ENCODE measurements around the gene RAB1B. TPM values are rescaled to one million over a fixed set of nuclear protein-coding genes. Genes with fewer than 3 reads are reported as not detected.

RAB1B gene
- total RNA-seq, 120 experiments from 2014 or later, result 94.3 to 135 (median 115) TPM

Other genes with a start within 250 kb of the RAB1B start
- gene CATSPER1, start 242.2 kb upstream of the RAB1B start, total RNA-seq, result 1 to 10 TPM in 2 of 120 experiments, under 1 TPM in 20, not detected in 98; 0.16 to 1.2 (median 0.36) TPM
- gene GAL3ST3, start 219.5 kb upstream of the RAB1B start, total RNA-seq, result 10 to 100 TPM in 73 of 120 experiments, 1 to 10 TPM in 47; 3.8 to 17.5 (median 10.5) TPM
- 100 to 1,000 TPM; 120 to 225 (median 154) TPM for gene SF3B2, start 216.3 kb upstream of the RAB1B start, total RNA-seq
- gene PACS1, start 198.4 kb upstream of the RAB1B start, total RNA-seq, result 100 to 1,000 TPM in 42 of 120 experiments, 10 to 100 TPM in 78; 58.1 to 131 (median 95.3) TPM
- gene KLC2, start 10.9 kb upstream of the RAB1B start, total RNA-seq, result 100 to 1,000 TPM in 117 of 120 experiments, 10 to 100 TPM in 3; 82.4 to 228 (median 167) TPM
- gene CNIH2, start 9.5 kb downstream of the RAB1B start, total RNA-seq, result 100 to 1,000 TPM in 2 of 120 experiments, 10 to 100 TPM in 118; 27.7 to 125 (median 64.9) TPM
- 10 to 100 TPM; 15.9 to 71.3 (median 33.4) TPM for gene YIF1A, start 20.5 kb downstream of the RAB1B start, total RNA-seq
- gene TMEM151A, start 23.3 kb downstream of the RAB1B start, total RNA-seq, result 100 to 1,000 TPM in 2 of 120 experiments, 10 to 100 TPM in 118; 29.6 to 145 (median 58.1) TPM
- gene CD248, start 48.4 kb downstream of the RAB1B start, total RNA-seq, result 1 to 10 TPM in 105 of 120 experiments, under 1 TPM in 15; 0.45 to 6.5 (median 1.9) TPM
- 10 to 100 TPM in 107 of 120 experiments, 1 to 10 TPM in 13; 4.0 to 30.0 (median 14.9) TPM for gene RIN1, start 67.8 kb downstream of the RAB1B start, total RNA-seq
- gene BRMS1, start 76.5 kb downstream of the RAB1B start, total RNA-seq, result 10 to 100 TPM; 10.3 to 25.1 (median 16.2) TPM
- 100 to 1,000 TPM; 105 to 293 (median 220) TPM for gene B4GAT1, start 79.0 kb downstream of the RAB1B start, total RNA-seq
- gene SLC29A2, start 103.1 kb downstream of the RAB1B start, total RNA-seq, result 10 to 100 TPM in 35 of 120 experiments, 1 to 10 TPM in 85; 5.3 to 16.6 (median 9.0) TPM
- 100 to 1,000 TPM in 3 of 120 experiments, 10 to 100 TPM in 2, 1 to 10 TPM in 23, under 1 TPM in 49, not detected in 43; 0.13 to 188 (median 0.67) TPM for gene NPAS4, start 152.4 kb downstream of the RAB1B start, total RNA-seq
- gene MRPL11, start 170.2 kb downstream of the RAB1B start, total RNA-seq, result 10 to 100 TPM; 10.0 to 26.4 (median 18.3) TPM
- gene PELI3, start 198.3 kb downstream of the RAB1B start, total RNA-seq, result 10 to 100 TPM; 33.1 to 92.5 (median 61.0) TPM
- 10 to 100 TPM; 12.1 to 40.9 (median 22.3) TPM for gene DPP3, start 211.8 kb downstream of the RAB1B start, total RNA-seq
- gene BBS1, start 242.0 kb downstream of the RAB1B start, total RNA-seq, result 100 to 1,000 TPM in 39 of 120 experiments, 10 to 100 TPM in 81; 53.4 to 137 (median 93.2) TPM